Coronary artery (tissue), 2 donors: ENCODE measurements around the gene HLA-B.

Source experiments
- DNase-seq: peaks from one replicate; pipeline ENCODE4 v3.0.0-alpha.2; 2017; ENCODE audit warnings: low spot score
- H3K27ac ChIP-seq, 2 donors: fragments of 200-600 bp; sonication (generic); one replicate each; pipeline ENCODE4 v1.5.1; 2016 to 2019
- H3K4me3 ChIP-seq: fragments of 200-600 bp; sonication (generic); 2 replicates; pipeline ENCODE4 v1.5.1; 2016; ENCODE audit warnings: mild to moderate bottlenecking, moderate library complexity
- TF ChIP-seq, protein P1 (sequence below): fragments of 200-600 bp; sonication (generic); IDR thresholded peaks from one replicate; pipeline ENCODE4 v1.5.1; 2019; ENCODE audit warnings: antibody characterized with exemption

HLA-B gene

DNA sequence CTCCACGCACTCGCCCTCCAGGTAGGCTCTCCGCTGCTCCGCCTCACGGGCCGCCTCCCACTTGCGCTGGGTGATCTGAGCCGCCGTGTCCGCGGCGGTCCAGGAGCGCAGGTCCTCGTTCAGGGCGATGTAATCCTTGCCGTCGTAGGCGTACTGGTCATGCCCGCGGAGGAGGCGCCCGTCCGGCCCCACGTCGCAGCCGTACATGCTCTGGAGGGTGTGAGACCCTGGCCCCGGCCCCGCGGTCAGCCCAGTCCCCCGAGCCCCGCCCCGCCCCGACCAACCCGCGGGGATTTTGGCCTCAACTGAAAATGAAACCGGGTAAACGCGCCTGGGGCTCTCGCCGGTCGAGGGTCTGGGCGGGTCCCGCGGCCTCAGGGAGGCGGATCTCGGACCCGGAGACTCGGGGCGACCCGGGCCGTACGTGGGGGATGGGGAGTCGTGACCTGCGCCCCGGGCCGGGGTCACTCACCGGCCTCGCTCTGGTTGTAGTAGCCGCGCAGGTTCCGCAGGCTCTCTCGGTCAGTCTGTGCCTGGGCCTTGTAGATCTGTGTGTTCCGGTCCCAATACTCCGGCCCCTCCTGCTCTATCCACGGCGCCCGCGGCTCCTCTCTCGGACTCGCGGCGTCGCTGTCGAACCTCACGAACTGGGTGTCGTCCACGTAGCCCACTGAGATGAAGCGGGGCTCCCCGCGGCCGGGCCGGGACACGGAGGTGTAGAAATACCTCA is 598 bp downstream of the HLA-B start:
- H3K4me3 ChIP-seq = peak overlapping the region; percentile 83
- DNase-seq = no peak
- H3K27ac ChIP-seq = peak overlapping the region; percentile 60 to 91
- TF ChIP-seq, protein P1, sequence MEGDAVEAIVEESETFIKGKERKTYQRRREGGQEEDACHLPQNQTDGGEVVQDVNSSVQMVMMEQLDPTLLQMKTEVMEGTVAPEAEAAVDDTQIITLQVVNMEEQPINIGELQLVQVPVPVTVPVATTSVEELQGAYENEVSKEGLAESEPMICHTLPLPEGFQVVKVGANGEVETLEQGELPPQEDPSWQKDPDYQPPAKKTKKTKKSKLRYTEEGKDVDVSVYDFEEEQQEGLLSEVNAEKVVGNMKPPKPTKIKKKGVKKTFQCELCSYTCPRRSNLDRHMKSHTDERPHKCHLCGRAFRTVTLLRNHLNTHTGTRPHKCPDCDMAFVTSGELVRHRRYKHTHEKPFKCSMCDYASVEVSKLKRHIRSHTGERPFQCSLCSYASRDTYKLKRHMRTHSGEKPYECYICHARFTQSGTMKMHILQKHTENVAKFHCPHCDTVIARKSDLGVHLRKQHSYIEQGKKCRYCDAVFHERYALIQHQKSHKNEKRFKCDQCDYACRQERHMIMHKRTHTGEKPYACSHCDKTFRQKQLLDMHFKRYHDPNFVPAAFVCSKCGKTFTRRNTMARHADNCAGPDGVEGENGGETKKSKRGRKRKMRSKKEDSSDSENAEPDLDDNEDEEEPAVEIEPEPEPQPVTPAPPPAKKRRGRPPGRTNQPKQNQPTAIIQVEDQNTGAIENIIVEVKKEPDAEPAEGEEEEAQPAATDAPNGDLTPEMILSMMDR = no peak

DNA sequence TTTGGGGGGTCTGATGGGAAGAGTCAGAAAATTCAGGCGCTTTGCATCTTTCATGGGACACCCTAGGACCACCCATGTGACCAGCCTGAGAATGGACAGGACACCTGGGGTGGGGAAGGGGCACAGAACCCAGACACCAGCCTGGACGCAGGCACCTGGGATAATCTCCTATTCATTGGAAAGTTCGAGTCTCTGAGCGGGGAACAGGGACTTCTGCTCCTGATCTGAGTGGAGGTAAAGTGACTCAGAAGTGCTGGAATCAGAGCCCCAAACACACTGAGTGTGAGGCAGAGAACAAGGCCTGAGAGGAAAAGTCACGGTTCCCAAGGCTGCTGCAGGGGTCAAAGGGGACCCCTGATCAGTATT is 1.4 kb downstream of the HLA-B start:
- Histone ChIP-seq H3K4me3 (peak overlapping the region; percentile 83), H3K27ac (no peak overlapping the region)
- TF ChIP-seq, protein P1 = no peak
- no peak for DNase-seq

DNA sequence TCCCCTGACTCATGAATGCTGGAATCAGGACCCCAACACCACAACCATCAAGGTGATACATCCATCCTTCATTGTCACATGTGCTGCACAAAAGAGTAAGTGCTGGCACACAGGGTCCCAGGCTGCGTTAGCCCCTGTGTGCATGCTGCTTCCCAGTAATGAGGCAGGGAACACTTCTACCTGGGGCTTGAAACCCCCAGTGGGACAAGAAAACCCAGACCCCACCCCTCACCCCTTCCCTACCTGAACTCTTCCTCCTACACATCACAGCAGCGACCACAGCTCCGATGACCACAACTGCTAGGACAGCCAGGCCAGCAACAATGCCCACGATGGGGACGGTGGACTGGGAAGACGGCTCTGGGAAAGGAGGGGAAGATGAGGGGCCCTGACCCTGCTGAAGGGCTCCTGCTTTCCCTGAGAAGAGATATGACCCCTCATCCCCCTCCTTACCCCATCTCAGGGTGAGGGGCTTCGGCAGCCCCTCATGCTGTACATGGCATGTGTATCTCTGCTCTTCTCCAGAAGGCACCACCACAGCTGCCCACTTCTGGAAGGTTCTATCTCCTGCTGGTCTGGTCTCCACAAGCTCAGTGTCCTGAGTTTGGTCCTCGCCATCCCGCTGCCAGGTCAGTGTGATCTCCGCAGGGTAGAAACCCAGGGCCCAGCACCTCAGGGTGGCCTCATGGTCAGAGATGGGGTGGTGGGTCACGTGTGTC is 2.0 kb downstream of the HLA-B start:
- Histone ChIP-seq H3K27ac (no peak overlapping the region), H3K4me3 (peak overlapping the region; percentile 83)
- TF ChIP-seq, protein P1 = no peak

DNA sequence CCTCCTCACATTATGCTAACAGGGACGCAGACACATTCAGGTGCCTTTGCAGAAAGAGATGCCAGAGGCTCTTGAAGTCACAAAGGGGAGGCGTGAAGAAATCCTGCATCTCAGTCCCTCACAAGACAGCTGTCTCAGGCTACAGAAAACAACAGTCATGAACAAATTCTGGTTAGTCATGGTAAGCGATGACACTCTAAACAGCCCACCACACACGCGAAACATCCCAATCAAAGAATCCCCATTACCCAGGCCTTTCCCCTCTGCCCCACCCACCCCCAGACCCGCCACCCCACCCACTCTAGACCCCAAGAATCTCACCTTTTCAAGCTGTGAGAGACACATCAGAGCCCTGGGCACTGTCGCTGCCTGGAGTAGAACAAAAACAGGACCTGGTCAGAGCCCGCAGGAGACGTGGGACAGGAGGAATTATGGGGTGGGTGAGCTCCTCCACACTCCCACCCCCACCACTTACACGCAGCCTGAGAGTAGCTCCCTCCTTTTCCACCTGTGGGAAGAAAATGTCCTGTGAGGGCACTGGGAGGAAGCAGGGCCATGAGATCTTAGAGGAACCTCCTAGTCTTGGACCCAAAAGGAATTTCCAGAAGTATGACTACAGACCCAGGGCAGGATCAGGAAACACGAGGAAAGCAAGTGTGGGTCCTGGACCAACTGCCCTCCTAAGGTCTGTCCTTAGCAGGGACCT is 2.7 kb downstream of the HLA-B start:
- DNase-seq = no peak
- no peak overlapping the region for H3K27ac ChIP-seq
- TF ChIP-seq, protein P1 = no peak
- H3K4me3 ChIP-seq = peak overlapping the region; percentile 83

More for the DNA sequence above, 2.0 kb downstream of the HLA-B start:
- DNase-seq = no peak

DNA sequence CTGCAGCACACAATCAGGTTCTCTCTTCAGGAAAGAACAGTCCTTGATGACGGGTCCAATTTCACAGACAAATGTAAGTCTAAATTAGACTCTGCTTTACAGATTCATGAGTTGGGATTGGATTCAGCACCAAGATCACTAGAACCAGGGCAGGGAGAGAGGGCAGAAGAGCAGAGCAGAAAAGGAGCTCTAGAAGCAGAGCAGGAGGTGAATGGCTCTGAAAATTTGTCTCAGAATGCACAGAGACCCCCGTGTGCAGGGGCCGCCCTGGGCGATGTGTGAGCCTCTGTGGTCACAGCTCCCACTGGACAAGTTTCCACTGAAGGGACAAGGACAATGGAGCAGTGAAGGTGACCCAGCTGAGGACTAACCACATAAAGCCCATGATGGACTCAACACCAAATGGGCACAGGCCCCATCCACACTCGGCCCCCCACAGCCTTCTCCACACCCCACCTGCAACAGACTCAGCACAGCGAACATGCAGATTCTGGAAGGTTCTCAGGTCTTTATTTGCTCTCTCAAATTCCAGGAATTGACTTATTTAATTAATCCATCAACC is 3.5 kb downstream of the HLA-B start:
- Histone ChIP-seq H3K4me3 (no peak overlapping the region), H3K27ac (no peak overlapping the region)
- DNase-seq = no peak
- TF ChIP-seq, protein P1 = no peak

DNA sequence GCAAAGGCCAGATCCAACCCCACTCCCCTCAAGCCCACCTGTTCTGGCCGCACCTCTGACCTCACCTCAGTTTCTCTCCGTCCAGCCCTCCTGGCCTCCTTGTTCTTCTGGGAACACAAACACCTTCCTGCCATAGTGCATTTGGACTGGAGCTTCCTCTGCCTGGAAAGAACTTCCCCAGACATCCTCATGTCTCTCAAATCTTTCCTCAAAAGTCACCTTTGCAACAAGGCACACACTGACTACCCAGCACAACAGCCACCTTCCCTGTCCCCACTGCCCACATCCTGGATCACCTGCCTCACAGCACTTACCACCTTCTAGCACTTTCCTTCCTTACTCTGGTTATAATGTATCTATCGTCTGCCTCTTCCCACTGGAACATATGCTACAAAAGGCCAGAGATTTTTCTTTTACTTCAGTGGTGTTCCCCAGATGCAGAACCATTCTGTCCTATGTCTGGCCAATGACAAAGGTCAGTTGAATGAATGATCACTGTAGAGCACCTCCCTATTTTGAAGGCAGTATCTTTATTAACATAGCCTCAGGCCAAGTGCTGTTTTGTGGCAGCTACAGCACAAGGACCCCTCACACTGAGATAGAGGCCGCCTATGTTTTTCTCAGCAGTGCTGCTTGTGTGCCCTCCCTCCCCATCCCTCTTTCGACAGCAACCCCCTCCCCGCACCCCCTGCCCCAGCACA is 4.1 kb downstream of the HLA-B start:
- DNase-seq = no peak
- Histone ChIP-seq H3K27ac (no peak overlapping the region), H3K4me3 (no peak overlapping the region)
- TF ChIP-seq, protein P1 = no peak
